Panc1 (cell line): ENCODE measurements around the gene CDH10. TPM values are rescaled to one million over a fixed set of nuclear protein-coding genes. Genes with fewer than 3 reads are reported as not detected.

ENCODE experiments used
- ATAC-seq: fragments of 200-7000 bp; cut with Tn5 transposase; 2 replicates; pipeline ENCODE4 v1.9.1; 2020; ENCODE audit warnings: mild to moderate bottlenecking, moderate library complexity
- BruUV-seq: library from RNA; stranded (reverse); fragments of 400-500 nt; replicated peaks from 2 replicates; lab custom pipeline; 2021; lab: Mats Ljungman, UMichigan
- CTCF ChIA-PET: fragments of 300-600 bp; sonication (Branson Sonifier 250); formaldehyde crosslinking; loops from one replicate; lab custom pipeline; 2022; ENCODE audit warnings: antibody characterized with exemption; lab: Charles Lee
- POLR2A ChIA-PET: fragments of 300-600 bp; sonication (Branson Sonifier 250); formaldehyde crosslinking; loops from one replicate; lab custom pipeline; 2022; ENCODE audit warnings: antibody characterized with exemption; lab: Charles Lee
- DNase-seq: peaks from one replicate; pipeline ENCODE4 v3.0.0-alpha.2; 2010; ENCODE audit warnings: low read depth, low spot score
- H3K27ac ChIP-seq: 2 replicates; pipeline ENCODE4 v1.5.1; 2011; ENCODE audit warnings: mild to moderate bottlenecking, low read length, inconsistent platforms
- H3K27me3 ChIP-seq: fragments of 200-500 bp; sonication (Bioruptor generic); 2 replicates; pipeline ENCODE4 v1.6.0; 2014; ENCODE audit warnings: low read length, inconsistent platforms; ENCODE audit not compliant: control insufficient read depth, insufficient read depth
- H3K36me3 ChIP-seq: fragments of 200-500 bp; sonication (Bioruptor generic); 2 replicates; pipeline ENCODE4 v1.5.1; 2014; ENCODE audit warnings: inconsistent platforms, mild to moderate bottlenecking, low read length, moderate library complexity; ENCODE audit not compliant: control insufficient read depth, insufficient read depth
- H3K4me1 ChIP-seq: 2 replicates; pipeline ENCODE4 v1.5.1; 2011; ENCODE audit warnings: inconsistent platforms, mild to moderate bottlenecking, low read length, moderate library complexity; ENCODE audit not compliant: control insufficient read depth, insufficient read depth
- H3K4me3 ChIP-seq, 2 experiments: 2 replicates each; pipeline ENCODE4 v1.5.1; 2011 to 2012; ENCODE audit warnings: low read depth in 2 of 2, low read length in 2 of 2, mild to moderate bottlenecking in 2 of 2, inconsistent platforms in 1 of 2, moderate library complexity in 1 of 2
- H3K9me3 ChIP-seq: fragments of 200-500 bp; sonication (Bioruptor generic); 2 replicates; pipeline ENCODE4 v1.5.1; 2014; ENCODE audit warnings: low read depth, mild to moderate bottlenecking, inconsistent platforms, low read length, moderate library complexity; ENCODE audit not compliant: control insufficient read depth, insufficient read depth
- POLR2AphosphoS5 ChIP-seq: IDR thresholded peaks from 2 replicates; pipeline ENCODE4 v1.6.1; 2012; ENCODE audit warnings: mild to moderate bottlenecking, low read depth, low read length, moderate library complexity
- SIN3A ChIP-seq: IDR thresholded peaks from 2 replicates; pipeline ENCODE4 v1.6.1; 2012; ENCODE audit warnings: low read depth, mild to moderate bottlenecking, low read length, moderate library complexity, borderline replicate concordance; ENCODE audit not compliant: insufficient read depth
- TCF7L2 ChIP-seq: IDR thresholded peaks from 2 replicates; pipeline ENCODE4 v1.6.1; 2011; ENCODE audit warnings: mild to moderate bottlenecking, low read depth, low read length, inconsistent platforms
- in situ Hi-C: cut with HindIII; loops from 2 replicates; pipeline ENCODE4 v1.10.0; 2016; ENCODE audit warnings: low sequenced_read_pairs, low pct_unique_long_range_greater_than_20kb
- intact Hi-C: fragments of 100-400 bp; cut with micrococcal nuclease; formaldehyde crosslinking; loops from one replicate; pipeline ENCODE4 v1.10.0; 2022; ENCODE audit not compliant: unreplicated experiment
- total RNA-seq: library from RNA; stranded (reverse); gene quantifications from one replicate; pipeline ENCODE4 v1.2.1, GENCODE V29; 2021; ENCODE audit not compliant: unreplicated experiment
- TF ChIP-seq, protein P1 (sequence below): fragments of 450-650 bp; IDR thresholded peaks from 2 replicates; pipeline ENCODE4 v1.5.1; 2017; ENCODE audit warnings: mild to moderate bottlenecking
- TF ChIP-seq, protein P2 (sequence below), 2 experiments: IDR thresholded peaks; 2 replicates each; pipeline ENCODE4 v1.6.1; 2011 to 2012; ENCODE audit warnings: low read depth in 2 of 2, control low read depth in 1 of 2, low read length in 1 of 2, mild to moderate bottlenecking in 1 of 2, moderate library complexity in 1 of 2; ENCODE audit not compliant: insufficient read depth in 1 of 2

CDH10 gene
- total RNA-seq, 1 experiment from 2014 or later = 0.72 TPM

DNA sequence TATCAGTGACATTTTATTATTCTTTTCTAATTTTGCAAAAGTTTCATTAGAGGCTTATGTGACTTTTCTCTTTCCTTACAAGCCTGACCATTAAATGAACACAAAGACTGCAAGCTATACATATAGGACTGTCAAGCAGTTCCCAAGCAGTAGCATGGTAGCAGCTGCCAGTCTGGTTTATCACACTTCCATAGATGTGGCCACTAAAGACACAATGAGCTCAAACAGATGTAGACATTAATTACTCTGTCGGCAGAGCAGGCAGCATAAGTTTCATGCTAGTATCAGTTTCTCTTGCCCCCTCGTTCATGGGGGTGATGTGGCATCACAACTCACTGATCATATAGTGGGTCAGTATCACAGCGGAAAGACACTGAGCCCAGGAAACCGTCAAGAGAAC is 89.5 kb downstream of the CDH10 start:
- Histone ChIP-seq H3K27ac (no peak overlapping the region), H3K36me3 (no peaks in the 10 kb centered on the region), H3K4me3 (no peak overlapping the region), H3K9me3 (no peaks in the 10 kb centered on the region), H3K4me1 (no peaks in the 10 kb centered on the region), H3K27me3 (no peaks in the 10 kb centered on the region)
- DNase-seq = no peak
- CTCF ChIA-PET = no interaction called here
- no peak for ATAC-seq
- in situ Hi-C loops = no loop called here
- TF ChIP-seq, protein P1, sequence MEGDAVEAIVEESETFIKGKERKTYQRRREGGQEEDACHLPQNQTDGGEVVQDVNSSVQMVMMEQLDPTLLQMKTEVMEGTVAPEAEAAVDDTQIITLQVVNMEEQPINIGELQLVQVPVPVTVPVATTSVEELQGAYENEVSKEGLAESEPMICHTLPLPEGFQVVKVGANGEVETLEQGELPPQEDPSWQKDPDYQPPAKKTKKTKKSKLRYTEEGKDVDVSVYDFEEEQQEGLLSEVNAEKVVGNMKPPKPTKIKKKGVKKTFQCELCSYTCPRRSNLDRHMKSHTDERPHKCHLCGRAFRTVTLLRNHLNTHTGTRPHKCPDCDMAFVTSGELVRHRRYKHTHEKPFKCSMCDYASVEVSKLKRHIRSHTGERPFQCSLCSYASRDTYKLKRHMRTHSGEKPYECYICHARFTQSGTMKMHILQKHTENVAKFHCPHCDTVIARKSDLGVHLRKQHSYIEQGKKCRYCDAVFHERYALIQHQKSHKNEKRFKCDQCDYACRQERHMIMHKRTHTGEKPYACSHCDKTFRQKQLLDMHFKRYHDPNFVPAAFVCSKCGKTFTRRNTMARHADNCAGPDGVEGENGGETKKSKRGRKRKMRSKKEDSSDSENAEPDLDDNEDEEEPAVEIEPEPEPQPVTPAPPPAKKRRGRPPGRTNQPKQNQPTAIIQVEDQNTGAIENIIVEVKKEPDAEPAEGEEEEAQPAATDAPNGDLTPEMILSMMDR = no peak
- TF ChIP-seq SIN3A (no peak), TCF7L2 (no peak), POLR2AphosphoS5 (no peak)
- TF ChIP-seq, protein P2, sequence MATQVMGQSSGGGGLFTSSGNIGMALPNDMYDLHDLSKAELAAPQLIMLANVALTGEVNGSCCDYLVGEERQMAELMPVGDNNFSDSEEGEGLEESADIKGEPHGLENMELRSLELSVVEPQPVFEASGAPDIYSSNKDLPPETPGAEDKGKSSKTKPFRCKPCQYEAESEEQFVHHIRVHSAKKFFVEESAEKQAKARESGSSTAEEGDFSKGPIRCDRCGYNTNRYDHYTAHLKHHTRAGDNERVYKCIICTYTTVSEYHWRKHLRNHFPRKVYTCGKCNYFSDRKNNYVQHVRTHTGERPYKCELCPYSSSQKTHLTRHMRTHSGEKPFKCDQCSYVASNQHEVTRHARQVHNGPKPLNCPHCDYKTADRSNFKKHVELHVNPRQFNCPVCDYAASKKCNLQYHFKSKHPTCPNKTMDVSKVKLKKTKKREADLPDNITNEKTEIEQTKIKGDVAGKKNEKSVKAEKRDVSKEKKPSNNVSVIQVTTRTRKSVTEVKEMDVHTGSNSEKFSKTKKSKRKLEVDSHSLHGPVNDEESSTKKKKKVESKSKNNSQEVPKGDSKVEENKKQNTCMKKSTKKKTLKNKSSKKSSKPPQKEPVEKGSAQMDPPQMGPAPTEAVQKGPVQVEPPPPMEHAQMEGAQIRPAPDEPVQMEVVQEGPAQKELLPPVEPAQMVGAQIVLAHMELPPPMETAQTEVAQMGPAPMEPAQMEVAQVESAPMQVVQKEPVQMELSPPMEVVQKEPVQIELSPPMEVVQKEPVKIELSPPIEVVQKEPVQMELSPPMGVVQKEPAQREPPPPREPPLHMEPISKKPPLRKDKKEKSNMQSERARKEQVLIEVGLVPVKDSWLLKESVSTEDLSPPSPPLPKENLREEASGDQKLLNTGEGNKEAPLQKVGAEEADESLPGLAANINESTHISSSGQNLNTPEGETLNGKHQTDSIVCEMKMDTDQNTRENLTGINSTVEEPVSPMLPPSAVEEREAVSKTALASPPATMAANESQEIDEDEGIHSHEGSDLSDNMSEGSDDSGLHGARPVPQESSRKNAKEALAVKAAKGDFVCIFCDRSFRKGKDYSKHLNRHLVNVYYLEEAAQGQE (IDR thresholded peaks at IDR 0.05; ENCODE audit: insufficient read depth in 1 of 2, low read depth in 2 of 2, low read length in 1 of 2) = no peak
- intact Hi-C loops = no loop called here
- POLR2A ChIA-PET = no interaction called here
- no TSS peak for BruUV-seq

DNA sequence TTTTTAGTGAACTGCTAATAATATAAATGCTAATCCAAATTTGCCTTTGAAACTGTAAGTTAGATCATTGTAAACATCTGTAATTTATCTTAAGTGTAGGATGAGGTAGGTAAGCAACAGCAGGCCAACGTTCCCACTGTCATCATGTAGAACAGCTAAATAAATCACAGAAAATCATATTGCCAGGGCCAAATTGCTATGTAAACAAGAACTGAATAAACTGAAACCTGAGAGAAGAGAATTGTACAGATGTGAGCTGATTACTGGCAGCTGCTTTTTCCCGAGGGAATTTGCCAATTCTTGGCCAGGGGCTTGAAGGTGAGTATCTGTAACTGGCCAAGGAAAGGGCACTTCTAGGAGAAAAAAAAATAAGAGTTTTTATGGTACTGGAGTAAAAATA is 97.6 kb downstream of the CDH10 start:
- in situ Hi-C loops = no loop called here
- Histone ChIP-seq H3K27me3 (no peaks in the 10 kb centered on the region), H3K4me1 (no peaks in the 10 kb centered on the region), H3K9me3 (no peaks in the 10 kb centered on the region), H3K27ac (no peak overlapping the region), H3K36me3 (no peaks in the 10 kb centered on the region), H3K4me3 (no peak overlapping the region)
- intact Hi-C loops = no loop called here
- no TSS peak for BruUV-seq
- ChIA-PET CTCF (interaction anchor here (0.7 kb wide), 1 partner anchor 1192 kb away, joined by 3 read pairs; no protein-coding TSS in a partner anchor), POLR2A (no interaction called here)
- TF ChIP-seq SIN3A (no peak), POLR2AphosphoS5 (no peak), TCF7L2 (no peak)
- TF ChIP-seq, protein P2 (IDR thresholded peaks at IDR 0.05; ENCODE audit: insufficient read depth in 1 of 2, low read depth in 2 of 2, low read length in 1 of 2) = no peak
- DNase-seq = no peak
- no peak for ATAC-seq
